Karpas-422 (cell line): ENCODE data around the gene ZNF615. TPM values are rescaled to one million over a fixed set of nuclear protein-coding genes. Genes with fewer than 3 reads are reported as not detected.
"Not testable (repeated sequence)": the region's sequence is repeated elsewhere in the genome, so short reads cannot be mapped to it uniquely, and the experiment has no call there.

Experiments used
- DNase-seq: peaks from one replicate; pipeline ENCODE4 v3.0.0-alpha.2; 2015
- H2AFZ ChIP-seq: fragments of 200-600 bp; sonication (generic); 2 replicates; pipeline ENCODE4 v1.6.1; 2014; ENCODE audit warnings: antibody characterized with exemption, low read length, mixed read lengths
- H3K27ac ChIP-seq: fragments of 200-600 bp; sonication (generic); 2 replicates; pipeline ENCODE4 v1.5.1; 2014; ENCODE audit warnings: mild to moderate bottlenecking, low read length, moderate library complexity
- H3K27me3 ChIP-seq: fragments of 200-600 bp; sonication (generic); 2 replicates; pipeline ENCODE4 v1.6.1; 2014; ENCODE audit warnings: low read length, mixed read lengths
- H3K36me3 ChIP-seq: fragments of 200-600 bp; sonication (generic); 2 replicates; pipeline ENCODE4 v1.6.1; 2014; ENCODE audit warnings: low read length, mixed read lengths; ENCODE audit not compliant: insufficient read depth
- H3K4me1 ChIP-seq: fragments of 200-600 bp; sonication (generic); 2 replicates; pipeline ENCODE4 v1.6.1; 2014; ENCODE audit warnings: mild to moderate bottlenecking, low read length, mixed read lengths
- H3K4me2 ChIP-seq: fragments of 200-600 bp; sonication (generic); 2 replicates; pipeline ENCODE4 v1.6.1; 2014; ENCODE audit warnings: low read length, low read depth, mild to moderate bottlenecking; ENCODE audit not compliant: poor library complexity, severe bottlenecking
- H3K4me3 ChIP-seq: fragments of 200-600 bp; sonication (generic); 2 replicates; pipeline ENCODE4 v1.5.1; 2014; ENCODE audit warnings: mild to moderate bottlenecking, antibody characterized with exemption, low read length, mixed read lengths
- H3K79me2 ChIP-seq: fragments of 200-600 bp; sonication (generic); 2 replicates; pipeline ENCODE4 v1.6.1; 2014; ENCODE audit warnings: mild to moderate bottlenecking, low read length, mixed read lengths
- H3K9ac ChIP-seq: fragments of 200-600 bp; sonication (generic); 2 replicates; pipeline ENCODE4 v1.6.0; 2014; ENCODE audit warnings: low read length
- H3K9me2 ChIP-seq: fragments of 200-600 bp; sonication (generic), shearing (Covaris generic); replicated peaks from 2 replicates; pipeline ENCODE4 v1.6.0; 2014; ENCODE audit warnings: mild to moderate bottlenecking, low read length, moderate library complexity; ENCODE audit not compliant: insufficient read depth
- H3K9me3 ChIP-seq: fragments of 300-700, 200-600 bp; sonication (generic); 2 replicates; pipeline ENCODE4 v1.6.1; 2014; ENCODE audit warnings: low read length, mixed read lengths
- H4K20me1 ChIP-seq: fragments of 200-600 bp; sonication (generic); 2 replicates; pipeline ENCODE4 v1.6.1; 2014; ENCODE audit warnings: mild to moderate bottlenecking, antibody characterized with exemption, low read length, low read depth; ENCODE audit not compliant: insufficient read depth
- total RNA-seq: library from RNA; depleted of rRNA; stranded (reverse); fragments of >200 nt; shearing (Covaris generic); gene quantifications from 2 replicates; pipeline ENCODE4 v1.2.3, GENCODE V29; 2014; ENCODE audit warnings: low replicate concordance

Gene ZNF615
- total RNA-seq, 1 experiment from 2014 or later, result 11.8 TPM

GRCh38 chr19:52028027-52028779 lies 20.2 kb upstream of the ZNF615 start, which contains the start of gene ZNF614:
Gene ZNF614, minus strand, starts transcription at chr19:52028379. Its CDS starts 2,634 bp downstream, at chr19:52025745.
- H3K4me2 ChIP-seq, result peak within 1 kb of the TSS; percentile 97
- H3K79me2 ChIP-seq, result peaks cover 59% of the 10 kb centered on the region
- peak within 1 kb of the TSS; percentile 75 for H3K27ac ChIP-seq
- peak within 1 kb of the TSS; percentile 76 for H3K4me3 ChIP-seq
- H4K20me1 ChIP-seq, result no peaks in the 10 kb centered on the region
- peaks cover 58% of the 10 kb centered on the region for H3K9me3 ChIP-seq
- peaks cover 75% of the 10 kb centered on the region for H3K36me3 ChIP-seq
- H3K27me3 ChIP-seq, result no peaks in the 10 kb centered on the region
- peaks cover 15% of the 10 kb centered on the region for H3K4me1 ChIP-seq
- no peaks in the 10 kb centered on the region for H3K9me2 ChIP-seq
- DNase-seq, result peak; percentile 97
- H2AFZ ChIP-seq, result peak within 1 kb of the TSS; percentile 88
- peak within 1 kb of the TSS; percentile 78 for H3K9ac ChIP-seq

GRCh38 chr19:52026255-52026990 lies 18.4 kb upstream of the ZNF615 start:
- not testable (repeated sequence) for DNase-seq, H3K9me2 ChIP-seq, H3K27me3 ChIP-seq, H3K27ac ChIP-seq, H3K4me3 ChIP-seq, H2AFZ ChIP-seq, H3K9ac ChIP-seq, H3K4me2 ChIP-seq, H4K20me1 ChIP-seq
- Histone ChIP-seq H3K4me1 (peaks cover 15% of the 10 kb centered on the region), H3K9me3 (peaks cover 56% of the 10 kb centered on the region), H3K36me3 (peaks cover 74% of the 10 kb centered on the region), H3K79me2 (peaks cover 70% of the 10 kb centered on the region)

- Histone ChIP-seq H3K79me2 (peaks cover 77% of the 10 kb centered on the region), H3K36me3 (peaks cover 75% of the 10 kb centered on the region), H3K9me3 (peaks cover 57% of the 10 kb centered on the region), H3K4me1 (peaks cover 14% of the 10 kb centered on the region)
- not testable (repeated sequence) for H3K4me3 ChIP-seq, H3K9ac ChIP-seq, H3K9me2 ChIP-seq, H2AFZ ChIP-seq, DNase-seq, H3K27ac ChIP-seq, H3K4me2 ChIP-seq, H3K27me3 ChIP-seq, H4K20me1 ChIP-seq
Measured at GRCh38 chr19:52024478-52024877, 16.5 kb upstream of the ZNF615 start.

- H3K27me3 ChIP-seq, result no peaks in the 10 kb centered on the region
- no peak for DNase-seq
- no peak overlapping the region for H2AFZ ChIP-seq
- peaks cover 70% of the 10 kb centered on the region for H3K9me3 ChIP-seq
- peaks cover under 1% of the 10 kb centered on the region for H3K4me1 ChIP-seq
- H3K4me3 ChIP-seq, result no peak overlapping the region
- no peak overlapping the region for H3K27ac ChIP-seq
- H4K20me1 ChIP-seq, result no peaks in the 10 kb centered on the region
- H3K9me2 ChIP-seq, result no peaks in the 10 kb centered on the region
- no peak overlapping the region for H3K9ac ChIP-seq
- H3K4me2 ChIP-seq, result no peak overlapping the region
- peaks cover 95% of the 10 kb centered on the region for H3K36me3 ChIP-seq
- H3K79me2 ChIP-seq, result peaks cover 63% of the 10 kb centered on the region
Measured at GRCh38 chr19:52022193-52022592, 14.2 kb upstream of the ZNF615 start.

- H3K79me2 ChIP-seq, result peaks cover 46% of the 10 kb centered on the region
- no peaks in the 10 kb centered on the region for H3K9me2 ChIP-seq
- H3K27ac ChIP-seq, result no peak overlapping the region
- H3K4me1 ChIP-seq, result no peaks in the 10 kb centered on the region
- H3K4me2 ChIP-seq, result no peak overlapping the region
- H4K20me1 ChIP-seq, result no peaks in the 10 kb centered on the region
- no peaks in the 10 kb centered on the region for H3K27me3 ChIP-seq
- peaks cover 95% of the 10 kb centered on the region for H3K36me3 ChIP-seq
- H3K4me3 ChIP-seq, result no peak overlapping the region
- no peak overlapping the region for H3K9ac ChIP-seq
- no peak for DNase-seq
- H3K9me3 ChIP-seq, result peaks cover 68% of the 10 kb centered on the region
- H2AFZ ChIP-seq, result no peak overlapping the region
Measured at GRCh38 chr19:52020506-52020905, 12.5 kb upstream of the ZNF615 start.

GRCh38 chr19:52010674-52011073 lies 2.7 kb upstream of the ZNF615 start:
- H3K27me3 ChIP-seq, result no peaks in the 10 kb centered on the region
- peaks cover 19% of the 10 kb centered on the region for H3K79me2 ChIP-seq
- H3K4me1 ChIP-seq, result peaks cover 10% of the 10 kb centered on the region
- no peak for DNase-seq
- no peak overlapping the region for H2AFZ ChIP-seq
- no peak overlapping the region for H3K9ac ChIP-seq
- no peaks in the 10 kb centered on the region for H3K9me2 ChIP-seq
- H3K36me3 ChIP-seq, result peaks cover 29% of the 10 kb centered on the region
- H3K9me3 ChIP-seq, result peaks cover 23% of the 10 kb centered on the region
- no peak overlapping the region for H3K4me2 ChIP-seq
- no peak overlapping the region for H3K27ac ChIP-seq
- no peak overlapping the region for H3K4me3 ChIP-seq
- H4K20me1 ChIP-seq, result no peaks in the 10 kb centered on the region

GRCh38 chr19:52007451-52007805 lies 583 bp downstream of the ZNF615 start:
- peak overlapping the region; percentile 99 for H2AFZ ChIP-seq
- no peak overlapping the region for H3K27ac ChIP-seq

GRCh38 chr19:51994048-51994644 lies 13.9 kb downstream of the ZNF615 start:
- Histone ChIP-seq H3K4me3 (no peak overlapping the region), H3K79me2 (no peaks in the 10 kb centered on the region), H3K9me2 (no peaks in the 10 kb centered on the region), H3K4me1 (no peaks in the 10 kb centered on the region), H2AFZ (no peak overlapping the region), H3K9ac (no peak overlapping the region), H3K36me3 (peaks cover 70% of the 10 kb centered on the region), H3K27me3 (no peaks in the 10 kb centered on the region), H3K9me3 (peaks cover 82% of the 10 kb centered on the region), H3K4me2 (no peak overlapping the region), H4K20me1 (no peaks in the 10 kb centered on the region), H3K27ac (no peak overlapping the region)
- no peak for DNase-seq

More at GRCh38 chr19:52007451-52007805, 583 bp downstream of the ZNF615 start:
- peaks cover 27% of the 10 kb centered on the region for H3K36me3 ChIP-seq
- peak overlapping the region; percentile 75 for H3K4me3 ChIP-seq
- H4K20me1 ChIP-seq, result no peaks in the 10 kb centered on the region
- no peaks in the 10 kb centered on the region for H3K9me2 ChIP-seq
- peaks cover 27% of the 10 kb centered on the region for H3K9me3 ChIP-seq
- H3K27me3 ChIP-seq, result no peaks in the 10 kb centered on the region
- H3K79me2 ChIP-seq, result peaks cover 34% of the 10 kb centered on the region
- peak overlapping the region; percentile 76 for H3K4me2 ChIP-seq
- DNase-seq, result no peak
- H3K4me1 ChIP-seq, result peaks cover 10% of the 10 kb centered on the region
- peak overlapping the region; percentile 76 for H3K9ac ChIP-seq
